ENCODE results near the gene EIF4EBP3. TPM values are rescaled to one million over a fixed set of nuclear protein-coding genes. Genes with fewer than 3 reads are reported as not detected.

EIF4EBP3 gene
- total RNA-seq, 4 donors from 2014 or later, result 12.3 to 29.4 (median 14.9) TPM

- DNase-seq (ENCODE audit: low spot score in 2 of 2), result no peak
- H3K9me3 ChIP-seq, result no peaks in the 10 kb centered on the region
- H3K36me3 ChIP-seq, result peaks cover 4 to 75% (median 20%) of the 10 kb centered on the region in 3 donors
- no peak overlapping the region for H3K27ac ChIP-seq
- no peak overlapping the region for H3K4me3 ChIP-seq
- TF ChIP-seq CTCF (IDR thresholded peaks at IDR 0.05) (no peak), POLR2A (IDR thresholded peaks at IDR 0.05) (no peak)
- 97 to 99% methylated on average over 2 of the region's 2 CpGs for WGBS, 2 donors
- no peaks in the 10 kb centered on the region for H3K27me3 ChIP-seq
- H3K4me1 ChIP-seq, result no peaks in the 10 kb centered on the region
These were observed 34.3 kb upstream of the EIF4EBP3 start for GRCh38 chr5:140513124-140513523.

DNA sequence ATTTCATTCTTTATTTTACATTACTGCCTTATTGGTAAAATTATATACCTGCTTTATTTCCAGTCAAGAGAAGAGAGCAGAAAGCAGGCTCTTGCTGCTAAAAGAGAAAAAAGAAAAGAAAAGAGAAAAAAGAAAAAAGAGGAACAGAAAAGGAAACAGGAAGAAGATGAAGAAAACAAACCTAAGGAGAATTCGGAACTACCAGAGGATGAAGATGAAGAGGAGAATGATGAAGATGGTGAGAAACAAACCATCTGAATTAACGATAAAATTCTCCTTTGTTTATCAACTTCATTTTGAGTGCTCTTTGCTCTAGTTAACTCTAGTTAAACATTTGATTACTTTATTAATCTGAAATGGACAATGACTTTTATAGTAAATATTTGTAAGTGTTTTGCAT, 23.5 kb upstream of the EIF4EBP3 start:
- Histone ChIP-seq H3K4me3 (no peak overlapping the region), H3K27me3 (no peaks in the 10 kb centered on the region), H3K36me3 (peaks cover 0 to 55% (median 7%) of the 10 kb centered on the region in 3 donors), H3K4me1 (no peaks in the 10 kb centered on the region), H3K27ac (no peak overlapping the region), H3K9me3 (no peaks in the 10 kb centered on the region)
- DNase-seq (ENCODE audit: low spot score in 2 of 2), result no peak
- WGBS, 2 donors, result 94 to 96% methylated on average over 2 of the region's 2 CpGs
- TF ChIP-seq CTCF (IDR thresholded peaks at IDR 0.05) (no peak), POLR2A (IDR thresholded peaks at IDR 0.05) (no peak), EP300 (IDR thresholded peaks at IDR 0.05) (no peak)

DNA sequence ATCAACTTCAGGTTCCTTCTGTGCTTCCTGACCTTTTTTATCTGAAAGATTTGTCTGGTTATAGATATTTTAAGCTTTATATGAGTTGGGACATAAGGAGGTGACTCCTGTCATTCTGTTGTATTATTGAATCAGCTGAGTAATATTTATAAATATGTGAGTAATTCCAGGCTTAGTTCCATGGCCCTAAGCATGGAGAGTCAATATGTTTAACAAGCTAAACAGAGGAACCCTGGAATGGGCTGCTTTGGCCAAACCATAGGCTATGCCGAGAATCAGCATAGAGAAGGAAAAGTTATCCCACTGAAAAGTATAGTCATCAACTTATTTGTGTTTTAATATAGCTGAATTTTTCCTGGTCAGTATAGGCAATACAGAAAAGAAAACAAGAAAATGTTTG, 7.2 kb upstream of the EIF4EBP3 start:
- TF ChIP-seq POLR2A (IDR thresholded peaks at IDR 0.05) (no peak), EP300 (IDR thresholded peaks at IDR 0.05) (no peak)
- 93 to 95% methylated on average over 1 of the region's 1 CpG for WGBS, 2 donors
- H3K36me3 ChIP-seq, result peaks cover 0 to 99% (median 2%) of the 10 kb centered on the region in 3 donors

GRCh38 chr5:140542972-140543371, 4.5 kb upstream of the EIF4EBP3 start:
- DNase-seq (ENCODE audit: low spot score in 2 of 2), result no peak
- no peaks in the 10 kb centered on the region for H3K27me3 ChIP-seq

More for the DNA sequence above, 7.2 kb upstream of the EIF4EBP3 start:
- Histone ChIP-seq H3K9me3 (no peaks in the 10 kb centered on the region), H3K4me1 (no peaks in the 10 kb centered on the region), H3K27ac (no peak overlapping the region), H3K4me3 (no peak overlapping the region), H3K27me3 (no peaks in the 10 kb centered on the region)
- DNase-seq (ENCODE audit: low spot score in 2 of 2), result no peak

GRCh38 chr5:140544986-140545385, 2.5 kb upstream of the EIF4EBP3 start:
- no peaks in the 10 kb centered on the region for H3K27me3 ChIP-seq
- TF ChIP-seq EP300 (IDR thresholded peaks at IDR 0.05) (no peak), POLR2A (IDR thresholded peaks at IDR 0.05) (no peak), CTCF (IDR thresholded peaks at IDR 0.05) (no peak)
- no peak overlapping the region for H3K4me3 ChIP-seq
- H3K9me3 ChIP-seq, result no peaks in the 10 kb centered on the region
- WGBS, 2 donors, result 92 to 95% methylated on average over 7 of the region's 7 CpGs
- peaks cover 0 to 64% (median 2%) of the 10 kb centered on the region in 3 donors for H3K36me3 ChIP-seq
- peaks cover 3 to 29% (median 24%) of the 10 kb centered on the region in 4 donors for H3K4me1 ChIP-seq
- H3K27ac ChIP-seq, result no peak overlapping the region
- no peak for DNase-seq (ENCODE audit: low spot score in 2 of 2)

More at GRCh38 chr5:140542972-140543371, 4.5 kb upstream of the EIF4EBP3 start:
- H3K27ac ChIP-seq, result no peak overlapping the region
- no peak overlapping the region for H3K4me3 ChIP-seq
- peaks cover 3 to 10% (median 8%) of the 10 kb centered on the region in 4 donors for H3K4me1 ChIP-seq
- 80 to 83% methylated on average over 5 of the region's 5 CpGs for WGBS, 2 donors
- peaks cover 0 to 72% (median 2%) of the 10 kb centered on the region in 3 donors for H3K36me3 ChIP-seq
- TF ChIP-seq CTCF (IDR thresholded peaks at IDR 0.05) (no peak), POLR2A (IDR thresholded peaks at IDR 0.05) (no peak), EP300 (IDR thresholded peaks at IDR 0.05) (no peak)
- no peaks in the 10 kb centered on the region for H3K9me3 ChIP-seq

GRCh38 chr5:140545606-140546005, 1.9 kb upstream of the EIF4EBP3 start:
- H3K4me3 ChIP-seq, result no peak overlapping the region
- no peaks in the 10 kb centered on the region for H3K9me3 ChIP-seq
- DNase-seq (ENCODE audit: low spot score in 2 of 2), result no peak
- TF ChIP-seq POLR2A (IDR thresholded peaks at IDR 0.05) (no peak), CTCF (IDR thresholded peaks at IDR 0.05) (no peak), EP300 (IDR thresholded peaks at IDR 0.05) (no peak)
- no peak overlapping the region for H3K27ac ChIP-seq
- peaks cover 2 to 64% (median 5%) of the 10 kb centered on the region in 3 donors for H3K36me3 ChIP-seq
- WGBS, 2 donors, result 95 to 97% methylated on average over 10 of the region's 10 CpGs
- H3K27me3 ChIP-seq, result no peaks in the 10 kb centered on the region
- peaks cover 3 to 32% (median 24%) of the 10 kb centered on the region in 4 donors for H3K4me1 ChIP-seq
